Anterior cingulate cortex (tissue), 58 donors: ENCODE results near the gene PLAGL1.
A peak's percentile ranks its signal among the peaks of the same experiment; 100 is the strongest.
"Not testable (repeated sequence)": the region's sequence is repeated elsewhere in the genome, so short reads cannot be mapped to it uniquely, and the experiment has no call there.

Experiments used
- DNase-seq, 58 donors: peaks; one replicate each; lab custom pipeline; 2025; lab: John Stamatoyannopoulos, UW

Gene PLAGL1, protein sequence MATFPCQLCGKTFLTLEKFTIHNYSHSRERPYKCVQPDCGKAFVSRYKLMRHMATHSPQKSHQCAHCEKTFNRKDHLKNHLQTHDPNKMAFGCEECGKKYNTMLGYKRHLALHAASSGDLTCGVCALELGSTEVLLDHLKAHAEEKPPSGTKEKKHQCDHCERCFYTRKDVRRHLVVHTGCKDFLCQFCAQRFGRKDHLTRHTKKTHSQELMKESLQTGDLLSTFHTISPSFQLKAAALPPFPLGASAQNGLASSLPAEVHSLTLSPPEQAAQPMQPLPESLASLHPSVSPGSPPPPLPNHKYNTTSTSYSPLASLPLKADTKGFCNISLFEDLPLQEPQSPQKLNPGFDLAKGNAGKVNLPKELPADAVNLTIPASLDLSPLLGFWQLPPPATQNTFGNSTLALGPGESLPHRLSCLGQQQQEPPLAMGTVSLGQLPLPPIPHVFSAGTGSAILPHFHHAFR

DNA sequence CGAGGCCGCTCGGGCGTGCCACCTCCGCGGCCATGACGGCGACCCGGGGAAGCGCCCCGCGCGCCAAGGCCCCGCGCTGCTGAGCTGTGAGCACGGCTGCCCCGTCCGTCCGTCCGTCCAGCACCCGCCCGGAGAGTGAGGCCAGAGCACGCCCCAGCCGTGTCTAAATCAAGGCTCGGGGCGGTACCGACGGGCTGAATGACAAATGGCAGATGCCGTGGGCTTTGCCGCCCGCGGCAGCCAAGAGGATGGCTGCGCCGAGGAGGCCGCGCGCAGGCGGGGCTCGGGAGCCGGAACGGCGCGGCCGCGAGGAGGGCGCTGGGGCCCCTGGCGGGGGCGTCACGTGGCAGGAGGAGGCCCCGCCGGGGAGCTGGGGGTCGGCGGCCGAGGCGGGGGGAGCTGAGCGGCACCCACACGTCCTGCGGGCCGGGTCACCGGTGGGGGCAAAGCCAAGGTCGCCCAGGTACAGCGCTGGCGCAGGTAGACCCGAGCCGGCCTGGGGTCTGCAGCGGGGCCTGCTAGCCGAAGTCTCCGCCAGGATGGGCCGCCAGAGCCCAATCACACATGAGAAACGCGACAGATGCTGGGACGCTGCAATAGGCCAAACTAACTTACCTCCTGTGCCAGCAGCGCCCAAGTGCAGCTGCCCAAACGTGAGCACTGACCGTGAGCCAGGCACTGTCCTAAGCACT is at the start of gene PLAGL1:
Gene PLAGL1 (minus strand): TSS at position 140 of the 692 bp plus-strand sequence. CDS start 60,123 bp downstream, outside the sequence.
- peak in 17 of 58 donors; percentile 1 to 39 (median 7) for DNase-seq

DNA sequence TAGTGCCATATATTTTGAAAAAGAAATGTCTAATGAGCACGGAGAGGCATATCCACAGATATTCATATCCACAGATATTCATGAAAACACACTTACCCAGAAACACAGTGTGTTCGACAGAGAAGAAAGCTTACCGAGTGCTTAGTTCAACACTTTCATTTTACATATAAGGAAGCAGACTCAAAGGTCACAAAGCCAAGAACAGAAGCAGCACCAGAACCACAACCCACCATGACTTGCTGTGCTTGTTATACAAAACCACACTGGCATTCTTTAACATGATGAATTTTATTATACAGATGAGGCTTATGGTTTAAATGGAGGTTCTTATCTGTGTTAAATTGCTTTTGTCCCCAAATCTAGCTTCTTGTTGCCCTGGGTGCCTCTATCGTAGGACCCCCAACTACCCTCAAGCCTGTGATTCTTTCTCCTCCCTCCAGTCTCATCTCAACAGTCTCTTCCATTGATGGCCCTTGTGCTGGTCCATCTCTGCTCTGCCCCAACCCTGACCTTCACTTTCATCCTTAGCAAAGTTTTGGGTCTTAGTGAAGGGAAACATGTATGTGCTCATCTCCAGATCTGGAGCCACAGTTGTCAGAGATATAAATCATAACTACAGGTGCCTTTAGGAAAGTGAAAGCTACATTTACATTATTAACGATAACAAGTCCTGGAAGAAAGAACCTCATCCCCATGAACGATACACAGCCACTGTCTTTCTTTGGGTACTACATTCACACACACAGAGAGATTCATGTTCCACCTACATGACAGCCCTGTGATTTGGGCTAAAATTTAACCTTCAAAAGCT is 47.3 kb upstream of the PLAGL1 start:
- DNase-seq, result no peak

DNA sequence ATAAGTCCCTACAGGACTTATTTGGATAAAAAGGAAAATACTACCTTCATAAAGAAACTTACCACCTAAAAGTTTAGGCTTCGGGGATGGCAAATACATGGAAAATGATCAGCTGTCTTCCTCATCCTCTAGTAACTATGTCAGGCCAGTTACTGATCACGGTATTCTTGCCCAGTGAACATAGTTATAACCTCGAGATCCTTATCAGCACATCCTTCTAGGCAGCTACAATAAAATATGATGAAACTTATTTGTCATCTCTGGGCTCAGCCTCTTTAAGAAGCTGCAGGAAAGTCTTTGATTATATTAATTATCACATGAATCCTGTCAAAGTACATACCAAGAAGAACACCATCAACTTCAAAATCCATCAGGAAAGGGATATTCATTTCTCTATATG is 45.5 kb upstream of the PLAGL1 start:
- DNase-seq, result no peak

DNA sequence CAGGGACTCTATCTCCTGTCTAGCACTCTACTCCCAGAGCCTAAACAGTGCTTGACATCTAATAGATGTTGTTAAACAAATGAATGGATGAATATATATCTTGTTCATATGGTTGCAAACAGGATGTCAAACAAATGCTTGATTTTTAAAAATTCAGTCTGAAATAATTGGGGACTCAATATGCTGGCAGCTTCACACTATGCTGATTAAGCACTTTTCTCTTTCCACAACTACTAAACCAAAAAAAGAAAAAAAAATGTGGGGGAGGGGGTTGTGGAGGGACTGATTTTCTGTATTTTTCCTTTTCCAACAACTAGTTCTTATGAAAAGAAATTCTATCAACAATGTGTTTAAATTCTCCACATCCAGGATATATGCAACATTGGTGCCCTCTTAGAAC is 44.4 kb upstream of the PLAGL1 start:
- no peak for DNase-seq

DNA sequence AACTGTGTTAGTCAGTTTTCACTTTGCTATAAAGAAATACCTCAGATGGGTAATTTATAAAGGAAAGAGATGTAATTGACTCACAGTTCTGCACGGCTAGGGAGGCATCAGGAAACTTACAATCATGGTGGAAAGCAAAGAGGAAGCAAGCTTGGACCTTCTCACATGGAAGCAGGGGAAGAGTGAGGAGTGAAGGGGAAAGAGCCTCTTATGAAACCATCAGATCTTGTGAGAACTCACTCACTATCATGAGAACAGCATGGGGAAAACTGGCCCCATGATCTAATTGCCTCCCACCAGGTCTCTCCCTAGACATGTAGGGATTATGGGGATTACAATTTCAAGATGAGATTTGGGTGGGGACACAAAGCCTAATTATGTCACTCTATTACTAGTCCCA is 41.3 kb upstream of the PLAGL1 start:
- no peak for DNase-seq

DNA sequence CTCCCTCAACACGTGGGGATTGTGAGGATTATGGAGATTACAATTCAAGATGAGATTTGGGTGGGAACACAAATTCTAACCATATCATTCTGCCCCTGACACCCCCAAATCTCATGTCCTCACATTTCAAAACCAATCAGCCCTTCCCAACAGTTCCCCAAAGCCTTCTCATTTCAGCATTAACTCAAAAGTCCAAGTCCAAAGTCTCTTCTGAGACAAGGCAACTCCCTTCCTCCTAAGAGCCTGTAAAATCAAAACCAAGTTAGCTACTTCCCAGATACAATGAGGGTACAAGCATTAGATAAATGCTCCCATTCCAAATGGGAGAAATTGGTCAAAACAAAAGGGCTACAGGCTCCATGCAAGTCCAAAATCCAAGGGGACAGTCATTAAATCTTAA is 39.6 kb upstream of the PLAGL1 start:
- DNase-seq, result no peak

DNA sequence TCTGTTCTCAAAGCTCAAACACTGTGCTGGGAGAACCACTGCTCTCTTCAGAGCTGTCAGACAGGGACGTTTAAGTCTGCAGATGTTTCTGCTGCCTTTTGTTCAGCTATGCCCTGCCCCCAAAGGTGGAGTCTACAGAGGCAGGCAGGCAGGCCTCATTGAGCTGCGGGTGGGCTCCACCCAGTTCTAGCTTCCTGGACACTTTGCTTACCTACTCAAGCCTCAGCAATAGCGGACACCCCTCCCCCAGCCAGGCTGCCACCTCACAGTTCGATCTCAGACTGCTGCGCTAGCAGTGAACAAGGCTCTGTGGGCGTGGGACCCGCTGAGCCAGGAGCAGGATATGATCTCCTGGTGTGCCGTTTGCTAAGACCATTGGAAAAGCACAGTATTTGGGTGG is 38.6 kb upstream of the PLAGL1 start:
- not testable (repeated sequence) for DNase-seq

DNA sequence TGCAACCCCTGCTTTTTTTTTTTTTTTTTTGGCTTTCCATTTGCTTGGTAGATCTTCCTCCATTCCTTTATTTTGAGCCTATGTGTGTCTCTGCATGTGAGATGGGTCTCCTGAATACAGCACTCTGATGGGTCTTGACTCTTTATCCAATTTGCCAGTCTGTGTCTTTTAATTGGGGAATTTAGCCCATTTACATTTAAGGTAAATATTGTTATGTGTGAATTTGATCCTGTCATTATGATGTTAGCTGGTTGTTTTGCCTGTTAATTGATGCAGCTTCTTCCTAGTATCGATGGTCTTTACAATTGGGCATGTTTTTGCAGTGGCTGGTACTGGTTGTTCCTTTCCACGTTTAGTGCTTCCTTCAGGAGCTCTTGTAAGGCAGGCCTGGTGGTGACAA is 36.9 kb upstream of the PLAGL1 start:
- not testable (repeated sequence) for DNase-seq

DNA sequence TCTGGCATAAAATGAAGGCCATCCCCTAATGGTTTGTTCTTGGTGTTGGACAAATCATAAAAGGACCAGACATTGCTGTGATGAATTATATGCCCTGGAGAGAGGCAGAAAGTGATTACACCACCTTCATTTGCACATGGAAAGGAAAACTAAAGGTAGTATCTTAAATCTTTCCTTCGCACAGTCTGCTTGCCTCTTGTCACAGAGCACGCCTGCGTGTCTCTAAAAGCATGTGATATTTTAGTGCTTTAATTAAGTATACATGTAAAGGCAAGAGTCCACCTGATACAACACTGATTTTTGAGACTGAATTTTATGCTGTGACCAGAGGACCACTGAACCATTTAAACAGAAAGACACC is 28.8 kb upstream of the PLAGL1 start:
- DNase-seq, result no peak

DNA sequence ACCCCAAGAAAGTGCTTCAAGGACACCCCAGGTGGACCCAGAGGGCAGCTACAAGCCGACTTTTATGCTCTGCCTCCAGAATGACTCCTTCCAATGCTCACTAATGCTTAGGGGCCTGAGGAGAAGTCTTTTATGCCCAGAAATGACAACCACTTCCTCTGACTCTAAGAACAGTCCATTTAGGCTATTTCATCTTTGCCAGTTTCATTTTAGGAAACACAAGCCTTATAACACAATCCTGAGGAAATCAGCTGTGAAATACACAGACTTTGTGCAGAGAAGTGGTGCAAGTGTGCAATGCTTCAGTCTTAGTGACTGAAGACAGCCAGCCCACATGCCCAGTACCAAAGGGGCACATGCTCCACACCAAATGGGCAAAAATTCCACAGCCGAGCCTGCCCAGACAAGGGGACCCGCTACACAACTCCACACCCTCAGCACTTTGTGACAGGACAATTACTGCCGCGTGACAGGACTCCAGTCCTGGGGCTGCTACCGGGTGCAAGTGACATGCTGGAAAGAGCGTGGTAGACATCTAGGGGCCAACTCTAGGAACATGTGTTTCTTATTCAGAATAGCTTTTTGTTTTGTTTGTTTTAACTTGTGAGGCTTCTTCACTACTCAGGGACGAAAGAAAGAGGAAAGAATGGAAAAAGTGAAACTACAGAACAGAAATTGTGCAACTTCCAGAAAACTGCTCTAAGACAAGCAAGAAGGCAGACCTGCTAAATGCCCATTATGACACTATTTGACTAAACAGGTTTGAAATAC is 28.2 kb upstream of the PLAGL1 start:
- peak in 13 of 58 donors; percentile 1 to 28 (median 3) for DNase-seq

DNA sequence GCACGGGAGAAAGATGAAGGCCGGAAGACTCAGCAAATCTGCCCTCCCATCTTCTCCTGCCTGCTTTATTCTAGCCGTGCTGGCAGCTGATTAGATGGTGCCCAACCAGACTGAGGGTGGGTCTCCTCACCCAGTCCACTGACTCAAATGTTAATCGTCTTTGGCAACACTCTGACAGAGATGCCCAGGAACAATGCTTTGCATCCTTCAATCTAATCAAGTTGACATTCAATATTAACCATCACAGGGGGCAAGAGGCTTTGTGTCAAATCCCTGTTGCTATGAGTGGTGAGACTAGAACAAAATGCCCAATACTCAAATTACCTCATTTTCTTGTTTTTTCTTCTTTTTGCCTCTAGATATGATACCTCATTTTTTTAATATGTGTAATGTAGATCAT is 27.4 kb upstream of the PLAGL1 start:
- DNase-seq, result no peak

DNA sequence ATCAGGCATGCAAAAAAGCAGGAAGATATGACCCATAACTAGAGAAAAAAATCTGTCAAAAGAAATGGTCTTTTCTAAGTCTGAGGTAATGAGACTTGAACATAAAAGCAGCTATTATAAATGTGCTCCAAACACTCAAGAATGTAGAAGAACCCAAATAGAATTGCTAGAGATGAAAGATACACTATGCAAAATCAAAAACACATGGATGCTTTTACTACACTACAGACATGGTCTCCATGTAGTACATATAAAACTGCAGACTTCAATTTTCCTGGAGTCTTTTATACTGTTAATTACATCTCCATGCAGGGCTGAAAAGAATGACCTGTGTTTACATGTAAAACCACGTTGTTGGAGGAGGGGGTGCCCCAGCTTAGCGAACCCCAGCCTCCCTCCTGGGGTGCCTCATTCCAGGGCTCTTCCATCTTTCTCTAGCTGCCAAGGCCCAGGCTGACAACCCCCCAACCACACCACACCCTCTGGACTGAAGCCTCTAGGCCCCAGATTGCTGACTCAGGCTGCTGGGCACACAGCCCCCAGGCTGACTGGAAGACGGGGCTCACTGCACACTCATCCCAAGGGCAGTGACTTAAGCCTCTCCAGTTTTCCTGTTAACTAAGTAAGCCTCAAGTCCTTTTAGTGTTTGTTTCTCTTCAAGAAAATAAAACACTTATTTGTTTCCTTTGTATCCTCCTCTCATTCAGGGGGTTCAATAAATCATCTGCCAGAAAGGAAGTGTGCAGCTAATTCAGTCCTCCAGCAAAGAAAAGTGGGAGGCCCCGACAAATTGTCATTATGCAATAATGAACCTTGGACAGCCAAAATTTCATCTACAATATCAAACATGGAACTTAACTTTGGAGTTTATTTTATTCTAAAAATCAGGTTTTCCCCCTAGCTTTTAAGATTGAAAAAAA is 26.0 kb upstream of the PLAGL1 start:
- peak in 1 of 58 donors; percentile 3 for DNase-seq

DNA sequence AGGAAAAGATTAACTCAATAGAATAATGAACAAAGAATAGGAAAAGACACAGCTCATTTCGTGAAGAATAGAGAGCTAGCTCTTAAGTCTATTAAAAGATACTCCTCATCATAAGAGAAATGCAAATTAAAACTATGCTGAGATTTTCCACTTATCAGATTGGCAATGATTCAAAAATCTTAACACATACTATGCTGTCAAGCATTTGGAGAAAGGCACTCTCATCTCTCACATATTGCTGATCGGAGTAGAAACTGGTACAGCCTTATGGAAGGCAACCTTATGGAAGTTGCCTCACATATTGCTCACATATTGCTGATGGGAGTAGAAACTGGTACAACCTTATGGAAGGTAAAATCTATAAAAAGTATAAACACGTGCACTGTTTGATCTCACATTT is 21.4 kb upstream of the PLAGL1 start:
- no peak for DNase-seq

DNA sequence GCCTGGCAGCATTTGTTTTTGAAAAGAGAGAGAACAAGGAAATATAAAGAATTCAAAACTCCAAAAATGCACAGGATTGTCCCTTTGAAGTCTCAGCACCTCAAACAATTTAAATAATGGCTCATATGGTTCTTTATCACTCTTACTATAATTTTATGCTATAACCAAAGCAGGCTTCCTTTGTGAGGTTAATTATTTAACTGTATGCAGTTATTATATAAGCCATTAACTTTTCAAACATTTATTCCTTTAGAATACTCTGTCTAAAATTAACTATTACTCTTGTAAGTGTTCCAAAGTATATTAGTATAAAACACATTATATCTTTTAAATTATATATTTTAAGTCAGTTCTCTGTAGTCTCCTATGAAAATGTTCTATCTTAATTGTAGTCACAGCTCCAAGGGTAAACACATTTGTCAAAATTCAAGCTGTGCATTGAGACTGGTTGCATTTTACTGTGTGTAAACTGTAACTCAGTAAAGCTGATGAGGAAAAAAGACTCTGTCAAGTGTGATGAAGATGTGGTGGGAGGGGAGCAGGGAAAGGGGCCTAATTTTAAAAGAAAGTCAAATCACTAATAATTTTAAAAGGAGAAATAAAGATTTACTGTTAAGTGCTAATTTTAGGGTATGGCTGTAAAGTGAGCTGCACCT is 20.0 kb upstream of the PLAGL1 start:
- DNase-seq, result no peak

DNA sequence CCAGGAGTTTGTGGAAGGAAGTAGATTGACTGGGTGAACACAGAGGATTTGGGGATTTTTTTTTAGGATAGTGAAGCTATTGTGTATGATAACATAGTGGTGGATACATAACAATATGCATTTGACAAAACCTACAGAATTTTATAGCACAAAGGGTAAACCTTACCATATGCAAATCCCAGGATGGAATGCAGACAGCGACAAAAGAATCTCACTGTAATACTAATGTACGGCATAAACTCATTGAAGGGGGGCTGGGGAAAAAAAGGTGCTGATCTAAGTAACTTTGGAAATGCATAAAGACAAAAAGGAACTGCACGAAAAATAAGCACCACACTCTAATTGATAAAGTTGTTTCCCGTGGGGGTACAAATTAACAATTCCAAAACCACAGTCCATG is 15.2 kb upstream of the PLAGL1 start:
- no peak for DNase-seq

DNA sequence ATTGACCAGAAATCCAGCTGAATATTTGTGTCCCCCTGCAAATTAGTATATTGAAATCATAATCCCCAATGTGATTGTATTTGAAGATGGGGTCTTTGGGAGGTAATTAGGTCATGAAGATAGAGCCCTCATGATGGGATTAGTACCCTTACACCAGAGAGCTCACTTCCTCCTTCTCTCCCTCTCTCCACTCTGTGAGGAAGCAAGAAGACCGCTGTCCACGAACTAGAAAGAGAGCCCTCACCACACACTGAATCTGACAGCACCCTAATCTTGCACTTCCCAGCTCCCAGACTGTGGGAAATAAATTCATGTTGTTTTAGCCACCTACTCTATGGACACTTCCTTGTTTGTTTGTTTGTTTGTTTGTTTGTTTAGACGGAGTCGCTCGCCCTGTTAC is 11.9 kb upstream of the PLAGL1 start:
- no peak for DNase-seq

DNA sequence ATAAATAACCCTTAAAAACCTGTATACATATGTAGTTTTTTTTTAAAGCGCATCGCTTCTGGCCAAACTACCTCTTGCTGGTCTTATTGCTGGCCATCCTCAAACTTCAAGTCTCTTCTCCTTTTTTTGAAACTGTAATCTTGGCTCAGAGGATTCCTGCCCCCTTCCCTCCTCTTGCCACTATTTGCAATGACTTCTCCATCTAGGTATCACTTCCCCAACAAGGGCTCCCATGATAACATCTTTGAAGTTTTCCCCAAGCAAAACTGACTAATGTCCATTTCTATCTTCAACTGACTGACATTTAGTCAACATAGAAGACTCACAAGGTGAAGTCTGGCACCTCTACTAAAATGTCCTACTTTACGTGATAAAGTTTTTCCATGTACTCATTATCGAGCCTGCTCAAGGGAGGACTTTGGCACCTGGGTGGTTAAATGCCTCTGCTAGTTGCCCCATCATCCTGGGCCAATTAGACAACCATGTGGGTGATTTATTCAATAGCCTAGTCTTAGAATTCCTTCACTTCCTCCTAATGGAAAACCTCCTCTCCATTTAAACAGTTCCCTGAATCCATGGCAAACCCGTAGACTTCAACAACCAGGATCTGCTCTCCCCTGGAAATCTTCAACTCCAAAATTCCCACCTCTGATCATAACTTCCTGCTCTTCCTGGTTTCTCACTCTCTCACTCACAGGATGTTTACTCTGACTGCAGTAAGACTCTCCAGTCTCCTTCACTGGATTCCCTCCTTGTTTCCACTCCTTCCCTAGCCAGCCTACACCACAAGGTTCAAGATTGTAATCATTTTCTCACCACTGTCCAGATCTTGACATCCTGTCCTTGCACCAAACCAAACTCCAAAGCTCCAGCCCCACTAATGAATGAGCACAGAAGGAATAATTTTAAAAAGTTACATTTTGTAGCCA is 9.4 kb upstream of the PLAGL1 start:
- no peak for DNase-seq
